LHCN-M2 (cell line): ENCODE measurements around the gene C18orf63. TPM values are rescaled to one million over a fixed set of nuclear protein-coding genes. Genes with fewer than 3 reads are reported as not detected.

Experiments
- DNase-seq: peaks from one replicate; pipeline ENCODE4 v3.0.0-alpha.2; 2012; ENCODE audit warnings: low read depth
- total RNA-seq: library from RNA; depleted of rRNA; stranded (reverse); fragments of >200 nt; gene quantifications from 2 replicates; pipeline ENCODE4 v1.2.3, GENCODE V29; 2014

C18orf63 gene
- total RNA-seq, 1 experiment from 2014 or later = not detected

GRCh38 chr18:74375999-74376398, 60.4 kb downstream of the C18orf63 start:
- no peak for DNase-seq

- no peak for DNase-seq
Measured at GRCh38 chr18:74376523-74376922, 60.9 kb downstream of the C18orf63 start.

GRCh38 chr18:74377776-74378175, 62.1 kb downstream of the C18orf63 start:
- no peak for DNase-seq

- DNase-seq = no peak
Measured at GRCh38 chr18:74378179-74378682, 62.6 kb downstream of the C18orf63 start.

- DNase-seq = no peak
Measured at GRCh38 chr18:74380916-74381315, 65.3 kb downstream of the C18orf63 start.

GRCh38 chr18:74381621-74382295, 66.1 kb downstream of the C18orf63 start:
- DNase-seq = no peak

GRCh38 chr18:74382481-74383017, 66.9 kb downstream of the C18orf63 start:
- DNase-seq = no peak

- DNase-seq = no peak
Measured at GRCh38 chr18:74387383-74387782, 71.7 kb downstream of the C18orf63 start.

- DNase-seq = no peak
Measured at GRCh38 chr18:74388227-74388626, 72.6 kb downstream of the C18orf63 start.

- DNase-seq = no peak
Measured at GRCh38 chr18:74389171-74389927, 73.7 kb downstream of the C18orf63 start.

GRCh38 chr18:74389991-74390390, 74.4 kb downstream of the C18orf63 start:
- DNase-seq = no peak

GRCh38 chr18:74390900-74391299, 75.3 kb downstream of the C18orf63 start:
- DNase-seq = no peak

- DNase-seq = no peak
Measured at GRCh38 chr18:74392323-74392722, 76.7 kb downstream of the C18orf63 start.

- DNase-seq = no peak
Measured at GRCh38 chr18:74395006-74395405, 79.4 kb downstream of the C18orf63 start.

GRCh38 chr18:74395648-74396154, 80.1 kb downstream of the C18orf63 start:
- peak; percentile 2 for DNase-seq

GRCh38 chr18:74396171-74397169, 80.8 kb downstream of the C18orf63 start:
- DNase-seq = peak; percentile 20

GRCh38 chr18:74397572-74397971, 81.9 kb downstream of the C18orf63 start:
- DNase-seq = no peak

- DNase-seq = no peak
Measured at GRCh38 chr18:74399091-74399887, 83.7 kb downstream of the C18orf63 start.

- no peak for DNase-seq
Measured at GRCh38 chr18:74400813-74401212, 85.2 kb downstream of the C18orf63 start.

- no peak for DNase-seq
Measured at GRCh38 chr18:74402806-74403433, 87.3 kb downstream of the C18orf63 start.
